Stimulated activated CD4-positive, alpha-beta T cell treated with anti-CD3 and anti-CD28 coated beads, Interleukin-4, amount 100 ng/mL, for 24 hours (primary cell): Measurements from ENCODE around the gene SOS1.
"Not testable (repeated sequence)": the region's sequence is repeated elsewhere in the genome, so short reads cannot be mapped to it uniquely, and the experiment has no call there.

ENCODE experiments used
- DNase-seq: peaks from one replicate; pipeline ENCODE4 v3.0.0-alpha.2; 2020

SOS1 gene

DNA sequence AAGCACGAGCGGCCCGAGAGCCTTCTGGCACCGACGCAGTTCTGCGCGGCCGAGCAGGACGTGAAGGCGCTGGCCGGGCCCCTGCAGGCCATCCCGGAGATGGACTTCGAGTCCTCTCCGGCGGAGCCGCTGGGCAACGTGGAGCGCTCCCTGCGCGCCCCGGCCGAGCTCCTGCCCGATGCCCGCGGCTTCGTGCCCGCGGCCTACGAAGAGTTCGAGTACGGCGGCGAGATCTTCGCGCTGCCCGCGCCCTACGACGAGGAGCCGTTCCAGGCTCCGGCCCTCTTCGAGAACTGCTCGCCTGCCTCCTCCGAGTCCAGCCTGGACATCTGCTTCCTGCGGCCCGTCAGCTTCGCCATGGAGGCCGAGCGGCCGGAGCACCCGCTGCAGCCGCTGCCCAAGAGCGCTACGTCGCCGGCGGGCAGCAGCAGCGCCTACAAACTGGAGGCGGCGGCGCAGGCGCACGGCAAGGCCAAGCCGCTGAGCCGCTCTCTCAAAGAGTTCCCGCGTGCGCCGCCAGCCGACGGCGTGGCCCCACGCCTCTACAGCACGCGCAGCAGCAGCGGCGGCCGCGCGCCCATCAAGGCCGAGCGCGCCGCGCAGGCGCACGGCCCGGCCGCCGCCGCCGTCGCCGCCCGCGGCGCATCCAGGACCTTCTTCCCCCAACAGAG lies 160.8 kb downstream of the SOS1 start:
- peak; percentile 66 for DNase-seq

DNA sequence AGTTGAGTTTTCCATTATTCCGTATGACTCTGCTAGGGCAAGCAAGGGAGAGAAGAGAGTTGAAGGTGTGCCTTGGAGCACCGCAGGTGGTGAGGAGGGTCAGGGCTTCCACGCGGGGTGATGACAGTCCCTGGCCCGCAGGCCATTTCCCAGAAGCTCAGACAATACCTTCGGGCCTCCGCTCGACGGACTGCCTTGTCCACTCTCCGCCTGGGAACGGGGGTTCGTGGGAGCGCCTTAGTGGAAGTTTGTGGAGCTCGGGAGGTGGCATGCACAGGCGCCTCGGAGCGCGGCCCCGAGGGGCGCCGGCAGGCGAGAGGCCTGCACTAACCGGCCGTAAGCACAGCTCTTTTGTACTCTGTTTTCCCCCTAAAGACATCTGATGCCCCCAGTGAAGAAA lies 161.4 kb downstream of the SOS1 start:
- DNase-seq: no peak

DNA sequence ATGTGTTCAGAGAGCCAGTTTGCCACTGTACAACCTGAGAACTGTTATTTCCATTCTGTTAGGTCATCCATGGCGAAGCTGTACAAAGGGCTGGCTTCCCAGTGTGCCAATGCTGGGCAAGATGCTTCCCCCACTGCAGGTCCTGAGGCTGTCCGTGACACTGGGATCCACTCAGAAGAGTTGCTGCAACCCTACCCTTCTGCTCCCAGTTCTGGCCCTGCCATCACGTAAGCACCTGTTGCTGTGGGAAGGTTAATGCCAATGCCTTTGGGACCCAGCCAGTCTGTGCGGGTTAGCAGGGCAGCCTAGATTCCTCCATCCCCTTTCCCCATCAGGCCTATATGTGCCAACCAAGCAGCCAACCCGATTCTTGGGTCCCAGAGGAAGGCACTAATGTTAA lies 162.9 kb downstream of the SOS1 start:
- no peak for DNase-seq

DNA sequence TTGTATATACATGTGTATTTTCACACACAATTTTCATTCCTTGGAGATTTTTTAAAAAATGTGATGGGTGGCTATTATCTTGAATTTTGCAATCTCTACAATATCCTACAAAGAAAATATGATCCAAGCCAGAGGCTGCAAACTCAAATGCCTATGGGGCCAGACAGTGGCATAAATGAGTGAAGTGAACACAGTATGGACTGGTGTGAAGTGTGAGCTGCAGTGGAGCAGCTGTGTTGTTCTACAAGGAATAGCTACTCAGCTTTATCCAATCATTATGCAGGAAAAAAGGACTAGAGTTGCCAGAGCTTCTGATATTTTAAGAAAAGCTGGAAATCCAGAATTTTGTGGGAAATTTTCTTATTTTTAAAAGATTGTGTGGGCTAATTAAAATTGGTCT lies 169.1 kb downstream of the SOS1 start:
- DNase-seq: no peak

DNA sequence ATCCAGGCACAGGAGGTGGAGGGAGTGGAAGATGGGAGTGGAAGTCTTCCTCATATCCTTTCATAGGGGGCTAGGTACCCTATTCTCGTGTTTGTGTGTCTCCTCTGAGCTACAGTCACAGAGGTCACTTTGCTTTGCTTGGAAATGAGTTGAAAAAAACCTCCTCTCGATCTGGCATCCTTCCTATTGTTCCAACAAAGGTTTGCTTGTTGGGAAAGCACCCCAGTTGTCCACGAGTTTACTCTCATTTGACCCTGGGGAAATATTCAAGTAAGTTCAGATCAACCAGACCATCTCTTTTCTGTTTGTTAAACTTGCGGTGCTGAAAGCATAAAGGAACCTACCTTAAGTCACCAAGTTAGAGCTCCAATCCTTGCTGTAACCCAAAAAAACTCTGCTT lies 171.9 kb downstream of the SOS1 start:
- DNase-seq: no peak

DNA sequence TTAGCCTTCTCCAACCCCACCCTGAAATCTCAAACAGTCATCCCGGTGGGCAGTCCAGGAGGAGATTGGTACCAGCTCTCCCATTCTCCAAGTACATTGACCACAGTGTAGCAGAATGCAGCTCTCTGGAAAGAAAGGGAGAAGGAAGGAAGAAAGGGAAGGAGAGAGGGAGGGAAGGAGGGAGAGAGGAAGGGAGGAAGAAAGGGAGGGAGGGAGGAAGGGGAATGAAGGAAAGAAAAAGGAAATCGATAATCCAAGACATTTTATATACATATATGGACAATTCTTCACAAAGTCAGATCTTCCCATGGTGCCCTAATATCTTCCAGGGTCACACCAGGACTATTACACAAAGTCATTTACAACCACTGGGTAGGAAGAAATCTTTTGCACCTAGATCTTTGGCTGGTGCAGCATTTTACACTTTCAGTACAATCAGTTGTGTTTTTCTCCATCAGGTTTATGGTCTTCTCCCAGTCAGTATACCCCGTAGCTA lies 172.4 kb downstream of the SOS1 start:
- DNase-seq: no peak

DNA sequence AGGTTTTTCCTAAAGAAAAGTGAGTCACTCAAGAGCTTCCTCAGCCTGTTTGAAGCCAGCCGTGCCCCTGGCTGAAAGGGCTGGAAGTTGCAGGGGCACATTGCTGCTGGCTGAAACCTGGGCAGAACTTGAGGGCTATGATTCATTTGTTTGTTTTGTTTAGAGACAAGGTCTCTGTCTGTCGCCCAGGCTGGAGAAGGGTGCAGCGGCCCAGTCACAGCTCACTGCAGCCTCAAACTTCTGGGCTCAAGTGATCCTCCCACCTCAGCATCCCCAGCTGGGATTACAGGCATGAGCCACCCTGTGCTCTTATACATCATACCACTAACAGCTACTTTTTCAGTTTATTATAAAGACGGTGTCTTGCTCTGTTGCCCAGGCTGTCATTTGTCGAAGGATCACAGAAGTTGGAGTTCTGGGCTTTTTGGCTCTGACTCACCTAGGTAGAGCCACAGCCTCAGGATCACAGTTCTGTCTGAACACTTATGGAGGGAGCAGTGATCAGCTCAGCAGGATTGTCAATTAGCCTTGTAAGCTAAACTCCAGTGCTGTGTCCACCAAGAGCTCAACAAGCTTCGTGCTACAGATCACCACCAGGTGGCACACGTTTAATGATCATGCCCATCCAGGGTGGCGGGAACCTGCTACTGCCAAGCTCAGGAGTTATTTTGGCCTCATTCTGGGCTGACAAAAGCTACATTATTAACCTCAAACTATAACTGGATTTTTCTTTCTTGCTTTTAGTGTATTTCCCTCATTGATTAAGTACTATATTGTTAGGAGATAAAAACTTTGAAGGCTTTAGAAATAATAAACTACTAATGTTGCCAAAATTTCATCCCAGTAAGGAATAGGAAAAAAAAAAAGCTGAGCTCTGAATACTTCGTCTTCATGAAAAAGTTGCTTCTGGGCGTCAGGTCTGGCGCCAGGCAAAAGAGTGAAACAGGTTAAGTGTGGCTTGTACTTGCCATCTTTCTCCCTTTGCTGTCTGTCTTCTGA lies 173.3 kb downstream of the SOS1 start:
- DNase-seq: peak; percentile 69

DNA sequence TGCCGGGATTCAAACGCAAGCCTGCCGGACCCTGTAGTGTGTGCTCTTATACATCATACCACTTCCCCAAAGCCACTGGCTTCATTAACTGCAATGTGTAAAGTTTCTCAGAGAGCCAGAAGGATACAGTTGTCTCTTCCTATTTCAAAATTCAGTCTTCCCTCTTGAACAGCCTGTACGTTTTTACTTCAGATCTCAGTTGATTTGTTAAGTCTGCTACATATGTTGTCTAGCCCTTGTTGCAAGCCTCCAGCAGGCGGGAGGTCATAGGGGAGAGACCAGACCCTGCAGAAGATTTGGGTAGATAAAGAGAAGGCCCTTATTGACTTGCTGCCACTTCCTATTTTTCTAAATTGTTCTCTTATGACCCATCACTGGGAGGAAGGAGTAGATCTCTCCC lies 174.9 kb downstream of the SOS1 start:
- DNase-seq: no peak

DNA sequence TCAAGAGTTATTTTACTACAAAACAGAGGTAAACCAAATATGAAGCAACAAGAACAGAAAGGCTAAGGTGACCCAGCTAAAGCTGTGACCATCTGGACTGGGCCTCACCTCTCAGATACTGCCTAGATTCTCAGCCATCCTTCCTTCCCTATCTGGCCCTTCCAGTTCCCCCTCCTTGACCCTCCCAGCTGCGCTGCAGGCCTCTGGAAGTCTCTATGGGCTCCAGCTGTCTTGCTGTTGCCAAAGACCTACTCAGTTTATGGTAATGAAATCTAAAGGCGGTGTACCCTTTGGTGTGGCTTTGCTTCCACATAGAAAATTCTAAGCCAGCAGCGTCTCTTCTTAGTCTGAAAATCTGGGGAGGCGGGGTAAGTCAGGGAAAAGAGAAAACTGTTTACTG lies 175.5 kb downstream of the SOS1 start:
- DNase-seq: no peak

DNA sequence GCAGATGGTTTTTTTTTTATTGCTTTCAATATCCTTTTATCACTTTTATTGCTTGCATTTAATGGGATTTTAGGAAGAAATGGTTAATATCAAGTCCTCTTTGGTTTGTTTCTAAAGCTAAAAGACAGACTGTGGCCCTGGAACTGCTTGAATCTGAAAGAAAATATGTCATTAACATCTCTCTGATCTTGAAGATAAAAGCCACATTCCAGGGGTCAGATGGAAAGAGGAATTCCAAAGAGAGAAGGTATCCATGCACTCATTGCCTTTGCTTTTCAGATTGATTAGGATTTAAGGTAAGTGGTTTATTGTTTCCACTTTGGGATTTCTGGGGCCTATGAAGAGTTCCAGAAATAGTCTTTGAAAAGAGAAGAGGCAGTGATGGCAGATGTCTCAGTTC lies 177.1 kb downstream of the SOS1 start:
- no peak for DNase-seq

DNA sequence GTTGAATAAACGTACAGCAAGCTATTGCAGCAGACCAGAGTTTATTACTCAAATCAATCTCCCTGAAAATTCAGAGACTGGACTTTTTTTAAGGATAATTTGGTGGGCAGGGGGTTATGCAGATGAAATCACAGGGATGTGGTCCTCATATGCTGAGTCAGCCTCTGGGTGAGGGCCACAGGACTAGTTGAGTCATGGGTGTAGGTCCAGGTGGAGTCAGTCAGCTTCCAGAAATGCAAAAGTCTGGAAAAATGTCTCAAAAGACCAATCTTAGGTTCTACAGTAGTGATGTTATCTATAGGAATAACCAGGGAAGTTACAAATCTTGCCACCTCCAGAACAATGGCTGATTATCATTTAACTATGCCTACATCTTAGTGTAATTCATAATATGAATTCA lies 180.1 kb downstream of the SOS1 start:
- DNase-seq: no peak

DNA sequence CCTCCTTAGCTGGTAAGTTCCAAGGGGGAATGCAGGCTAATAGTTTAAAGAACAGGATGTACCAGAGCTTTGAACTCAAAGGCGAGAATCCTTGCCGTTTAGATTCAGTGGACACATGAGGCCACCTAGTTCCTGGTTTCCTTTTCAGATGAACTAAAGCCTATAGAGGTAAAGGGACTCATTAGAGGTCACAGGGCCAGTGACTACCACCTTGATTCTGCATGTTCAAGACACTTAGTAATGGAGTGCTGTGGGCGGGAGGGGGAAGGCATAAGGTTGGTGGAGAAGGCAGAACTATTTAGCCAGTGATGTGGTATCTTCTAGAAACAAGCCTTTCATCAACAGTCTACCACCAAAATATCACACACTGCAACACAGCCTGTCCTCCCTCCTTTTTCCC lies 183.3 kb downstream of the SOS1 start:
- no peak for DNase-seq

DNA sequence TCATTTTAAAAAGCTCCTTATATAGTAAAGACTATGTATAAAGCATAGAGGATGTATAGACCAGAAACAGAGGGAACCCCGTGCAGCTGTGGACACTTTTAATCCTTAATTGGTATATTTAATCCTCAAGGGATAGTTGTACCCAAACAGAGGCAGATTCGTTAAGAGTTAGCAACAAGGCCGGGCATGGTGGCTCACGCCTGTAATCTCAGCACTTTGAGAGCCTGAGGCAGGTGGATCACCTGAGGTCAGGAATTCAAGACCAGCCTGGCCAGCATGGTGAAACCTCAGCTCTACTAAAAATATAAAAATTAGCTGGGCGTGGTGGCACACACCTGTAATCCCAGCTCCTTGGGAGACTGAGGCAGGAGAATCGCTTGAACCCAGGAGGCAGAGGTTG lies 184.3 kb downstream of the SOS1 start:
- DNase-seq: not testable (repeated sequence)

DNA sequence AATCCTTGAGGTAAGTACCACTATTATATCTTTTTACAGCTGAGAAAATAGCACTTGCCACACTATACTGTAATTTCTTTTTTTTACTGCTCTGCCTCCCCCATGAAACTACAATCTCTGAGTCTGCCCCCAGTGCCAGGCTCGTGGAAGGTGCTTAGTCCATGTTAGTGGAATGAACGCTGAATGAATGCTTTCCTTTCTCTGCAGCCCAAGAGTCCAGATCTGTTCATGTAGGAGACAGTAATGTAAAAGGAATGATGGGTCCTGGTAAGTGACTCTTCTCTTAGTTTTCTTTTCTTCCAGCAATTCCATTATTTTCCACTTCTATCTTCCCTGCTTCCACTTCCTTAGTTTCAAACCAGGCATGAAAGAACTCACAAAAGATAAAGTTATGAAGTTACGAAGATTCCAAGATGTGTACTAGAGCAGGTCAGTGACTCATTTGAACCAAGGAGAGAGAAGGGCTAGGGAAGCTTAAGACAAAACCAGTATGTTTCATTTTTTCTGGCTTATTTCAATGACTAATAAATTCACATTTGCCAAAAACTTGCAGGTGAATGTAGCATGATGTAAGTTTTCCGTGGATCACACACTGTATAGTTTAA lies 185.2 kb downstream of the SOS1 start:
- DNase-seq: no peak

DNA sequence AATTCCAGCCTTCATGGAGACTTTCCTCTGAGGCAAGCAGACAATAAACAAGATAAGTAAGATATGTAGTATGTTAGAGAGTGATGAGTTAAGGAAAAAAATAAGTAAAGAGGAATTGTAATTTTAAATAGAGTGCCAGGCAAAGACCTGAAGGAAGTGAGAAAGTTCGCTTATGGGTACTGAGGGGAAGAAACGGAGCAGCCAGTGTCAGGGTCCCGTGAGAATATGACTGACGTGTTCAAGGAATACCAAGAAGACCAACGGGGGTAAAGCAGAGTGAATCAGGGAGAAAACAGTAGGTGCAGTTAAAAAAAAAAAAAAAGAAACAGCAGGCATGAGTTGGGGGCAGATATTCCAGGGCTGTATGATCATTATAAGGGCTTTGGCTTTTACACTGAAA lies 186.1 kb downstream of the SOS1 start:
- no peak for DNase-seq

DNA sequence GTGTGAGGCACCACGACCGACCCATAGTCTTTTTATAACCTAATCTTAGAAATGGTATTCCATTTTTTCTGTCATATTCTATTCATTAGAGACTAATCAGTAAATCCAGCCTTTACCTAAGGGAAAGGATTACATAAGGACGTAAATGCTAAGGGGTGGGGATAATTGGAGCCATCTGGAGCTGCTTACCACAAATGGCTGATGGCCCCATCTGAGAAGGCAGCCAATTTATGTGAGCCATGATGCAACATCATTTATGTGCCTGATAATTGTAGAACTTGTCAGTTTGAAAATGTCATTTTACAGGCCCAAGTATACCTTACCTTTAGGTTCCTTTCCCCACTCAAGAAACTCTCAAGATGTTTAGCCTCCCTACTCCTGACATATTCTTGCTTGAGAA lies 187.2 kb downstream of the SOS1 start:
- no peak for DNase-seq

DNA sequence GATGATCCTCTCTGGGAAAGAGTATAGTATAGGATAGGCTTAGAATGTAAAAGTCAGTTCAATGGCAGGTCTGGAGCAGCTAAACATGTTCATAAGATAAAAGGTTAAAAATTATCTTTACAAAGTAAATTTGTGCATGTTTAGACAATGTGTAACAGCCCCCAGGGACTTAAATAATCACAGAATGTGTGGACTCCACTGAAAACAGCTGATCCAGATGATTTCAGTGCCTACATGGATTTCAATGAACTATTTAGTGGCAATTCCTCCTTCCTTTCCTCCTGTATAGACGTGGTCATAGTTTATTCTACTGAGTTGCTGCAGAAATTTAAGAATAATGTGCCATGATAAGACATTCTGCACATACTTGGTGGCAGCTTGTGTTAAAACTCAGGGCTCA lies 188.3 kb downstream of the SOS1 start:
- DNase-seq: no peak
